Progenitor cell of endocrine pancreas (in vitro differentiated cells): ENCODE data around the gene MX1. TPM values are rescaled to one million over a fixed set of nuclear protein-coding genes. Genes with fewer than 3 reads are reported as not detected.
"Not testable (repeated sequence)": the region's sequence is repeated elsewhere in the genome, so short reads cannot be mapped to it uniquely, and the experiment has no call there.

Experiments
- DNase-seq: peaks from one replicate; pipeline ENCODE4 v3.0.0; 2021; ENCODE audit warnings: low spot score; ENCODE audit not compliant: unreplicated experiment
- H3K27ac Mint-ChIP-seq: 2 replicates; pipeline ENCODE4 v1.8.0; 2021; ENCODE audit warnings: mild to moderate bottlenecking, moderate library complexity, mixed read lengths
- H3K27me3 Mint-ChIP-seq: 2 replicates; pipeline ENCODE4 v1.8.0; 2021; ENCODE audit warnings: mixed read lengths
- H3K36me3 Mint-ChIP-seq: 2 replicates; pipeline ENCODE4 v1.8.0; 2022; ENCODE audit warnings: mixed read lengths; ENCODE audit not compliant: insufficient read depth
- H3K4me1 Mint-ChIP-seq: 2 replicates; pipeline ENCODE4 v1.8.0; 2021; ENCODE audit warnings: low read depth, mixed read lengths
- H3K4me3 Mint-ChIP-seq: 2 replicates; pipeline ENCODE4 v1.8.0; 2021; ENCODE audit warnings: low read depth, mild to moderate bottlenecking, moderate library complexity, mixed read lengths
- H3K9me3 Mint-ChIP-seq: 2 replicates; pipeline ENCODE4 v1.8.0; 2021; ENCODE audit warnings: low read depth, mixed read lengths
- CTCF ChIP-seq: fragments of 200-600 bp; sonication (generic); IDR thresholded peaks from one replicate; pipeline ENCODE4 v1.5.0; 2021; ENCODE audit warnings: antibody characterized with exemption, mild to moderate bottlenecking; ENCODE audit not compliant: unreplicated experiment
- total RNA-seq: library from RNA; stranded (reverse); gene quantifications from 2 replicates; pipeline ENCODE4 v1.2.1, GENCODE V29; 2021

Gene MX1
- total RNA-seq, 1 donor from 2014 or later = 2.1 TPM

- H3K4me1 Mint-ChIP-seq = peaks cover 17% of the 10 kb centered on the region
These were observed 7.6 kb upstream of the MX1 start for GRCh38 chr21:41418393-41418792.

GRCh38 chr21:41418956-41419680 lies 6.9 kb upstream of the MX1 start:
- no peak for TF ChIP-seq CTCF
- H3K27ac Mint-ChIP-seq = peak overlapping the region; percentile 1
- no peaks in the 10 kb centered on the region for H3K36me3 Mint-ChIP-seq
- H3K4me1 Mint-ChIP-seq = peaks cover 17% of the 10 kb centered on the region
- peaks cover 2% of the 10 kb centered on the region for H3K27me3 Mint-ChIP-seq
- no peak for DNase-seq
- H3K9me3 Mint-ChIP-seq = peaks cover 15% of the 10 kb centered on the region
- H3K4me3 Mint-ChIP-seq = peak overlapping the region; percentile 79

More at GRCh38 chr21:41418393-41418792, 7.6 kb upstream of the MX1 start:
- H3K27ac Mint-ChIP-seq = no peak overlapping the region
- H3K4me3 Mint-ChIP-seq = peak overlapping the region; percentile 22
- no peak for TF ChIP-seq CTCF
- H3K36me3 Mint-ChIP-seq = no peaks in the 10 kb centered on the region
- DNase-seq = no peak
- H3K9me3 Mint-ChIP-seq = peaks cover 19% of the 10 kb centered on the region
- peaks cover 2% of the 10 kb centered on the region for H3K27me3 Mint-ChIP-seq

GRCh38 chr21:41419921-41420862 lies 5.8 kb upstream of the MX1 start:
- no peak for TF ChIP-seq CTCF
- H3K4me3 Mint-ChIP-seq = peak overlapping the region; percentile 79
- H3K27ac Mint-ChIP-seq = peak overlapping the region; percentile 93
- peak; percentile 30 for DNase-seq
- H3K9me3 Mint-ChIP-seq = peaks cover 7% of the 10 kb centered on the region
- H3K4me1 Mint-ChIP-seq = peaks cover 17% of the 10 kb centered on the region
- H3K27me3 Mint-ChIP-seq = peaks cover 11% of the 10 kb centered on the region
- H3K36me3 Mint-ChIP-seq = no peaks in the 10 kb centered on the region

GRCh38 chr21:41420998-41421397 lies 5.0 kb upstream of the MX1 start:
- not testable (repeated sequence) for H3K9me3 Mint-ChIP-seq, DNase-seq, H3K36me3 Mint-ChIP-seq
- peaks cover 18% of the 10 kb centered on the region for H3K27me3 Mint-ChIP-seq
- peaks cover 17% of the 10 kb centered on the region for H3K4me1 Mint-ChIP-seq
- peak overlapping the region; percentile 90 for H3K27ac Mint-ChIP-seq
- peak overlapping the region; percentile 79 for H3K4me3 Mint-ChIP-seq

GRCh38 chr21:41422546-41423304 lies 3.3 kb upstream of the MX1 start:
- H3K36me3 Mint-ChIP-seq = no peaks in the 10 kb centered on the region
- H3K27me3 Mint-ChIP-seq = peaks cover 30% of the 10 kb centered on the region
- H3K27ac Mint-ChIP-seq = peak overlapping the region; percentile 45
- peaks cover 17% of the 10 kb centered on the region for H3K4me1 Mint-ChIP-seq
- no peak for DNase-seq
- H3K4me3 Mint-ChIP-seq = no peak overlapping the region
- H3K9me3 Mint-ChIP-seq = no peaks in the 10 kb centered on the region
- TF ChIP-seq CTCF = no peak

GRCh38 chr21:41423305-41423636 lies 2.8 kb upstream of the MX1 start:
- not testable (repeated sequence) for DNase-seq, H3K36me3 Mint-ChIP-seq, H3K4me3 Mint-ChIP-seq, H3K9me3 Mint-ChIP-seq, H3K27ac Mint-ChIP-seq
- peaks cover 17% of the 10 kb centered on the region for H3K4me1 Mint-ChIP-seq
- peaks cover 35% of the 10 kb centered on the region for H3K27me3 Mint-ChIP-seq
